ENCODE measurements around the gene RGL3.
"Not testable (repeated sequence)": the region's sequence is repeated elsewhere in the genome, so short reads cannot be mapped to it uniquely, and the experiment has no call there.

The RGL3 gene

DNA sequence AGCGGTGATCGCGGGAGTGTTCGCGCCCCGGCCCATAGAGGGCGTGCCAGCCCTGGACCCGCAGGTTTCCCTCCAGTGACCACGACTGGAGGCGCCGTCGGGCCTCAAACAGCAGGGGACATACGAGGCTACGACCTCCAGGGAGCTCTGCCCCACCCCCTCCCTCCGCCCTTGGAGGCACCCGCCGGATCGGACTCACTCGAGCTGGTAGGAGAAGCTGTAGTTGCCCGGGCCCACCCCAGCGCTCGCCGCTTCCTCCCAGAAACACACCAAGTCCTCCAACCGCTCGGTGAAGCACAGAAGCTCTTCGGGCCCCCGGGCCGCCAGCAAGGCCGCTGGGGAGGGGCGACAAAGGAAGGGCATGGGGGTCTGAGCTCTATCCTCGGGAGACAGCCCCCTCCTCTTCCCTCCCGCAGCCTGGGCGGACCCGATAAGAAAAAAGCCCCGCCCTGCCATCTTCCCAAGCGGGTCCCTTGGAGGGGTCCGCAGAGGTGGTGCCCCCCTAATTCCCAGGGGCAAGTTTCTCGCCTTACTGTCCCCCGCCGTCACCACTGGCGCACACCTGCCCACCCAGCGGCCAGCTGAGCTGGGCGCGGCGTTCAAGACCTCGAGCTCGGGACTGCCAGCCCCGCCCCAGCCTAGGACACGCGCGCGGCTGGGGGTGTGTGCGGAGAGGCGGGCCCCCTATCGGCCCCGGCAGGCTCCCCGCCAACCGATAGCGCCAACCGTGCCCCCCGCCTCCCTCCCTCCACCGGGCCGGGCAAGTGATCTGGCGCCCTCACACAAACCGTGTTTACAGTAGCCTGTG lies 36.0 kb downstream of the RGL3 start:
- peak; percentile 74 for DNase-seq (ENCODE audit: low spot score)

DNA sequence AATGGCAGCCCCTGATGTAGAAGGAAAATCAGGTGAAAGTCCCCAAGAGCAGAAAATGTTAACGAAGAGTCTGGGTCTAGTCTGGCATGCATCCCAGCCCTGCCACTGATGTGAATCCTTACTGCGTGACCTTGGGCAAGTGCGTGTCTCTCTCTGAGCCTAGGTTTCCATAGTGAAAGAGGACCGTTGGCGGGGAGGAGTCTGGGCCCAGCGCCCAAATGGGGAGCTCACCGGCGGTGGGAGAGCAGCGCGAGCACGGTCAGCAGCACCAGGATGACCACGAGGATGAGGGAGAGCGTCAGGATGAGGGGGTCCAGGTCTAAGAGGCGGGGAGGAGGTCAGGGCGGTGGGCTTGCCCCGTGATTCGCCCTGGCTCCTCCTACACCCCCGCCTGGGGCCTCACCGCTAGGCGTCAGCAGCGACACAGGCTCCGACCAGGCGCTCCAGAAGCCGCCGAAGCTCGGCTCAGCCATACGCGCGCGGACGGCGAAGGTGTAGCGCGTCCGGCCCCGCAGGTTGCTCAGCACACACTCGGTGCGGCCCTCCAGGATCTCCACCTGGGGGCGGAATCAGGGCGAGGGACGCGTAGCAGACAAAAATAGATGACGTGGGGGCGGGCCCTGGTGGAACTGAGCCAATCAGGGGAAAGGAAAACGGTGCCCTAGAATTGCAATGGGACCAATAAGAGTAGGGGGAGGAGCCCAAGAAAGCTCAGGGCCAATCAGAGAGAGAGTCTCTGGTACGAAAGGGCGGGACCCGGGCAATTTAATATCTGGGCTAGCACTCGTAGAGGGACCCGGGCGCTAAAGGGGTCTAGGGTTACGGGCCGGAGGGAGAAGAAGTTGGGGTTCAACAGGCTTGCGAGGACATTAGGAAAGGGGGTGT lies 38.2 kb downstream of the RGL3 start:
- peak; percentile 96 for DNase-seq (ENCODE audit: low spot score)

DNA sequence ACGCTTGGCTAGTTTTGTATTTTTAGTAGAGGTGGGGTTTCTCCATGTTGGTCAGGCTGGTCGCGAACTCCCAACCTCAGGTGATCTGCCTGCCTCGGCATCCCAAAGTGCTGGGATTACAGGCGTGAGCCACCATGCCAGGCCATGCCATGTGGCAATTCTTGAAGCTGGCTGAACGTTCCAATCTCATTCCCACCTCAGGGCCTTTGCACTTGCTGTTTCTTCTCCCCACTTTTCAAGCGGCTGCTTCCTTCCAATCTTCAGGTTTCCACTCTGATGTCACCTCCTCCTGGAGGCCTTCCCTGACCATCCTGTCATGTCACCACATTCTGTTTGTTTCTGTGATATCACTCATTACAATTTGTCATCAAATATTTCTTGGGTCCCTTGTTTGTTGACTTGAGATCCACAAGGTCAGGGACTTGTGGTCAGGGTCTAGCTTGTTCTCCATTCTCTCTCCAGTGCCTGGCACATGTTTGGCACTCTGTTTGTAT lies 39.2 kb downstream of the RGL3 start:
- DNase-seq (ENCODE audit: low spot score): no peak

DNA sequence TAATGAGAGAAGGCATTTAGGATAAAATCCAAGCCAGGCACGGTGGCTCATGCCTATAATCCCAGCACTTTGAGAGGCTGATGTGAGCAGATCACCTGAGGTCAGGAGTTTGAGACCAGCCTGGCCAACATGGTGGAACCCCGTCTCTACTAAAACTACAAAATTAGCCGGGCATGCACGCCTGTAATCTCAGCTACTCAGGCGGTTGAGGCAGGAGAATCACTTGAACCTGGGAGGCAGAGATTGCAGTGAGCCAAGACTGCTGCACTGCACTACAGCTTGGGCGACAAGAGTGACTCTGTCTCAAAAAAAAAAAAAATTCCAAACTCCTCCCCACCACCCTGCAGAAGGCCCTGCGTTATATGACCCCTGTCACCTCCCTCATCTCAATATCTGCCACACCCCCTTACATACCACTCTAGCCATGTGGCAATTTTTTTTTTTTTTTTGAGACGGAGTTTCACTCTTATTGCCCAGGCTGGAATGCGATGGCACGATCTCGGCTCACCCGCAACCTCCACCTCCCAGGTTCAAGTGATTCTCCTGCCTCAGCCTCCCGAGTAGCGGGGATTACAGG lies 39.8 kb downstream of the RGL3 start:
- not testable (repeated sequence) for DNase-seq (ENCODE audit: low spot score)

DNA sequence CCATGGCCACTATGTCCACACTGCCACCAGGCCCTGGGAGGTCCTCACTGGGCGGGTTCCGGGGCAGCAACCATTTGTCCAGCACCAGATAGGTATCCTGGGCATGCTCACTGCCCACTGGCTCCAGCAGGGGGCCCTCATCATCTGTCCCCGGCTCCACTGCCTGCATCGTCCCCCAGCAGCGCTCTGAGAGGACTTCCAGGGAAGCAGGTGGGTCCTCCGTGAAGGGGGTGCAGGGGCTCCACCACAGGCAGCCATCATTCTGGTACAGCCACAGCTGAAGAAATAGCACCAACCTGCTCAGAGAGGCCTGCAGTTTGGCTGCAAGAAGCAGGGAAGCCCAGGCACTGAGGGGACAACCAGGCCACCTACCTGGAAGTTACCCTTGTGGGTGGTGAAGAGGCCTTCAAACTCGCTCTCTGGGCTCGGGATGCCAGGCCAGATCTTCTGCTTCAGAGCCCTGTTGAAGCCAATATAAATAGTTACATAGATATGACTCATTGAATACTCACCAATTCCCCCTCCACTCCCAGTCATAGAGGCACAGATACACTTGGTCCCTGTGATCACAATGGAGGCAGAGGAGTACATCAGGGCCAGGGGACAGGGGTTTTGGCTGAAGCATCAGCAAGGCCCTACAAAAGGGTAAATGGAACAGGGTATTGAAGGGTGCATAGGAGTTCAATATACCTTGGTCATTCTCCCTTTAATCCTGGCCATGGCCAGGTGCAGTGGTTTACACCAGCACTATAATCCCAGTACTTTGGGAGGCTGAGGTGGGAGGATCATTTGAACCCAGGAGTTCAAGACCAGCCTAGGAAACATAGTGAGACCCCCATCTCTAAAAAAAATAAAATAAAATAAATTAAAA lies 40.6 kb downstream of the RGL3 start:
- DNase-seq (ENCODE audit: low spot score): peak; percentile 84

DNA sequence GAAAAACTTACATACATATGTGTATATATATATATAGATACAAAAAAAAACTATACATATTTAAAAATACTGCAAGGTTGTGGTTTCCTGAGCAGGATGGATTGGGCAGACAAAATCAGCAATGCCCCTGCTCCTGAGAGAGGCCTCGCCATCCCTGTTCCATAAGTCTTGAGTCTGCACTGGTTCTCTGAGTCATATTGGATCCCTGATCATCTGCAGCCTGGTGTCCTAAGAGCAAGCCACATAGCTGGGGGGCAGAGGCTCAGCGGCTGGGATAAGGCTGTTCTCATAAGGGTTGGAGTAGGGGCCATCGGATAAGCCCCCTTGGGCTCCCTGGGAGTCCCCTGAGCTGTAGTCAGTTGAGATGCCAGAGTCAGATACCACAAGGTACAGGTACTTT lies 41.4 kb downstream of the RGL3 start:
- no peak for DNase-seq (ENCODE audit: low spot score)

DNA sequence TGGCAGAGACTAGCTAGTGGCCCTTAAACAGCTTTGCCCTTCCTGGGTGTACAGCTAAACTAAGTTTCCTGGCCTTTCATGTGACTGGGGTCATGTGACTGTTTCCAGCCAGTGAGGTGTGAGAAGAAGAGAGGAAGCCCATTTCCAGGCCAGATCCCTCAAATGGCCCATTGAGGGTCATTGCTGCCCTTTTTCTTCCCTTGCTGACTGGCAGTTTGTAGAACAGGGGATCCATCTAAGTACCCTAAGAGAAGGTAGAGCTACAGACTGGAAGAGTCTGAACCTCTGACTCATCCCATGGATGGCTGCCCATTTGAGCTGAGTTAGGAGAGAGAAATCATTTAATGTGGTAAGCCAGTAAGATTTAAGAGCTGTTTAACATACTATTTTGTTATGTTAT lies 41.9 kb downstream of the RGL3 start:
- DNase-seq (ENCODE audit: low spot score): no peak

DNA sequence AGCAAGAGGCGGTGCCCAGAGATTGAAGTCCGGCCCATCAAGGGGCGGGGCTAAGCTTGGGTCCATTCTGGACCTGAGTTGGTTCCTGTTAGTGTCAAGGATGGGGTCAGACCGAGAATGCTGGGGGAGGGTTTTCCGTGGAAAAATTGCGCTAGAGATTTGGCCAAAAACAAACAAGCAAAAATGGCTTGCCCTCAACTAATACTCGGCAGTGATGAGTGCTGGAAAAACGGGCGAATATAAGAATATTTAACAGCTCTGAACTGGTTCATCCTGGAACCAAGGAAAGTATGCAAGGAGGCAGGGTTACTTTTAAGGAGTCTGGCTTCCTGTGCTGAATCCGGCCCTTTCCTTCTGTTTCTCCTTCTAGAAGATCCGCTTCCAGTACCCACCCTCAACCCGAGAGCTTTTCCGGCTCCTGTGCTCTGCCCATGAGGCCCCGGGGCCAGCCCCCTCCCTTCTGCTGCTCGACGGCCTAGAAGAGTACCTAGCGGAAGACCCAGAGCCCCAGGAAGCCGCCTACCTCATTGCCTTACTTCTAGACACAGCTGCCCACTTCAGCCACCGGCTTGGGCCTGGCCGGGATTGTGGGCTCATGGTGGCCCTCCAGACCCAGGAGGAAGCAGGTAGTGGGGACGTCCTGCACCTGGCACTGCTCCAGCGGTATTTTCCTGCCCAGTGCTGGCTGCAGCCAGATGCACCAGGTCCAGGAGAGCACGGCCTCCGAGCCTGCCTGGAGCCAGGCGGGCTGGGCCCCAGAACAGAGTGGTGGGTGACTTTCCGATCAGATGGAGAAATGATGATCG lies 43.8 kb downstream of the RGL3 start:
- DNase-seq (ENCODE audit: low spot score): peak; percentile 64

DNA sequence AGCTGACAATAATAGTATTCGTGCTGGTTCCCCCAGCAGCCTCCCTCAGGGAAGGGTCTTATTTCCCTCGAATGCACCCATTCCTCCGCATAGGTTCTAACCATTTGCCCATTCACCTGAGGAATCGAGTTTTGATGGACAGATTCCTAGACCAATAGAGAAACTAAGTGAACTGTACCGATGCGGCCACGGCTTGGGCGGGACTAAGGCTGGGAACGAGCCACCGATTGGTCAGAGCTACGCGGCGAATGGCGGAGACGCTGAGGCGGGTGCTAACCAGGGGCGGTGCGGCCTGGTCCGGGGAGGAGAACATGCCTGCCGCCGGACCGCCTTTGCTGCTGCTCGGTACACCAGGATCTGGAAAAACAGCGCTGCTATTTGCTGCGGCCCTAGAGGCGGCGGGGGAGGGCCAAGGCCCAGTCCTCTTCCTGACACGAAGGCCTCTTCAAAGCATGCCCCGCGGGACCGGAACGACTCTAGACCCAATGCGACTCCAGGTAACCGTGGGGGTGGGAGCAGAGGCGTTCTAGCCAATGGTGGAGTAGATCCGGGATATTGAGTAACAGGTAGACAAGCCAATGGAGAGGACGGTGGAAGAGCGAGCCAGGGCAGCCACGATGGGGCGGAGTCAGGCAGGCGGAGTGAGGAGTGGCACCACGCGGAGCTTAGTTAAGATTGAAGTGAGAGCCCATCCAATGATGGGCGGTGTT lies 44.5 kb downstream of the RGL3 start, which contains the start of gene SWSAP1:
SWSAP1 (plus strand) TSS at position 234 of the 710 bp plus-strand sequence; CDS start at position 249, 15 bp downstream.
- peak; percentile 98 for DNase-seq (ENCODE audit: low spot score)

DNA sequence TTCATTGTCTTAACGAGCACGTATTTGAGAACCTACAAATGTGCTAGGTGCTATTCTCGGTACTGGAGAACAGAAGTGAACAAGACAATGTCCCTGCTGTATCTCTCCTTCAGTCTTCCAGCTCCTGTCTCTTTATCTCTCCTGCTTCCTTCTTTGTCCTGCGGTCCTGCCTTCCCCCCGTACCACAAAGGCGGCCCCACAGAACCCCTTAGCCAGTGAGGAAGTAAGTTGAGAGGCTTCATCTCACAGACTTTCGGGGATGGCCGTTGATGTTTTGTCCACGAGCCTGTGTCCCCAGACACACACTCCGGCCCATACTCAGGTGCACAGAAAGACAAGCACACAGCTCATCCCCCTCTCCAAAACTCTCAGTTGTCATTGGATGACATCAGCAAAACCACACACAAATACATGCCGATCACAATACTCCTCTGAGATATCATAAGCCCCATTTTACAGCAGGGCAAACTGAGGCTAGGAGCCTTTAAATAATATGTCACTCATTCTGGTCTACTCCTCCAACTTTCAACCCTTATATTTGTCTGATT lies 45.2 kb downstream of the RGL3 start:
- no peak for DNase-seq (ENCODE audit: low spot score)

DNA sequence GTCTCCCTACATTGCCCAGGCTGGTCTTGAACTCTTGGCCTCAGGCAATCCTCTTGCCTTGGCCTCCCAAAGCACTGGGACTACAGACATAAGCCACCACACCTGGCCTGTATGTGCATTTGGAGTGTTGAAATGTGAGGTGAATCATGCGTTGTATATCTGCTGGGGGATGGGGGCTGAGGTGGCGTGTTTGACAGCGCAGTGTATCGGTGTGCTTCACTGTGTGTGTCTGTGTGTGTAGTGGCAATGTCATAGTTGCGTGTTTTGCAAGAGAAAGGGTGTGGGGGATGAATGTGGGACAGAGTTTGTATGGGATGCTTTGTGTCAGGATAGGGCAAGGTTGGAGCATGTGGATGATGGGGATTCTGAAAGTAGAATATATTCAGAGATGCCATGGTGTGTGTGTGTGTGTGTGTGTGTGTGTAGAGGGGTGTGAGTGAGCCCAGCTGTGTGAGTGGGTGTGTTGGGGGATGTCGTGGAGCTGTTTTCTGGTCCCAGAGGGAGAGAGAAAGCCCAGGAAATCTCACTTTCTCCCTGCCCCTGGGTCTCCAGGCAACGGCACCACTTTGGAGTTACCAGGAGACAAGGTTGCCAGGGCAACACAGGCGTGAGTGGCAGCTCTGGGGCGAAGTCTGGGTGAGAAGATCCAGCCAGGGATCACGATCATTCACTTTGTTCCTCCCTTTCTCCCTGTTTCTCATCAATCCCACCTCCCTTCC lies 45.8 kb downstream of the RGL3 start:
- DNase-seq (ENCODE audit: low spot score): peak; percentile 82

DNA sequence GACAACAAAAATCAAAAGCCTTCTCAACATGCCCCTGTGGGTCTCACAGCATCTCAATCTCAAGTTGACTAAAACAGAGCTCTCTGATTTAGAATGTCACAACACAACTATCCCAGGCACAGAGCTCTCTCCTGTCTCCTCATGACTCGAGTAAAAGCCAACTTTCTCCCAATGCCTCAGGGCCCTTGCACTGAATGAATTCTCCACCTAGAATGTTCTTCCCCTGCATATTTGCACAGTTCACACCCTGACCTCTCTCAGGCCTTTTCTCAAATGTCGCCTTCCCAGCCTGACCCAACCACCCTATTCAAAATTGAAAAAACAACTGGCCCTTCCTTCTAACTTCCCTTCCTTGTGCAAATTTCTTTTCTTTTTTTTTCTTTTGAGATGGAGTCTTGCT lies 48.4 kb downstream of the RGL3 start:
- DNase-seq (ENCODE audit: low spot score): no peak

DNA sequence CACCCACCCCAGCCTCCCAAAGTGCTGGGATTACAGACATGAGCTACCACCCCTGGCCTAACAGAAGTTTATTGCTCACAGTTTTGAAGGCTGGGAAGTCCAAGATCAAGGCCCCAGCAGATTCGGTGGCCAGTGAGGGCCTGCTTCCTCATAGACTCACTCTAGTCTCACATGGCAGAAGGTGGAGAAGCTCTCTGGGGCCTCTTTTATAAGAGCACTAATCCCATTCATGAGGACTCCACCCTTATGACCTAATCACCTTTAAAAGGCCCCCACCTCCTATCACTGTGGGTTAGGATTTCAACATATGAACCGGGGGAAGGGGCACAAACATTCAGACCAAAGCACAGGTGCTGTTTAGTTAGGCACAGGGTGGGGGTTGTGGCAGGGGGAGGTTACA lies 51.6 kb downstream of the RGL3 start:
- DNase-seq (ENCODE audit: low spot score): no peak

DNA sequence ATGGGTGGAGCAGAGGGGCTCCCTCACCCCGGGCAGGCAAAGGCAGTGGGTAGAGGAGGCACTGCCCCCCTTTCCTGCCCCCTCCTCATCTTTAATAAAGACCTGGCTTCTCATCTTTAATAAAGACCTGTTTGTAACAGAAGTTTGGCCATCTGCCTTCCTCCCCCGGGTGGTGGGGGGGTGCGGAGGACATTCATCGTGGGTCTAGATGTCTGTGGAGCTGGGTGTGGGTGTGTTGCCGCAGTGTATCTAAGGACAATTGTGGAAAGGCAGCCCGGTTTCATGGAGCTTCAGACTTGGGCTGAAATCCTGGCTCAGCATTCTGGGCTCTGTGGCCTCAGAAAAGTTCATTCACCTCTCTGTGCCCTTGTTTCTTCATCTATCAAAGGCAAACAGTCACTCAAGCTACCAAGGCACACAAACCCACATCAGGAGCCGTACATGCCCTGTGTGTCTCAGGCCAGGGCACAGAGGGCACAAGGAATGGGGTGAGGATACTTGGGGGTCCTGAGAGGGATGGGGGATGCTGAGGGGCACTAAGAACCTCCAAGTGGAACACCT lies 53.5 kb downstream of the RGL3 start:
- no peak for DNase-seq (ENCODE audit: low spot score)

DNA sequence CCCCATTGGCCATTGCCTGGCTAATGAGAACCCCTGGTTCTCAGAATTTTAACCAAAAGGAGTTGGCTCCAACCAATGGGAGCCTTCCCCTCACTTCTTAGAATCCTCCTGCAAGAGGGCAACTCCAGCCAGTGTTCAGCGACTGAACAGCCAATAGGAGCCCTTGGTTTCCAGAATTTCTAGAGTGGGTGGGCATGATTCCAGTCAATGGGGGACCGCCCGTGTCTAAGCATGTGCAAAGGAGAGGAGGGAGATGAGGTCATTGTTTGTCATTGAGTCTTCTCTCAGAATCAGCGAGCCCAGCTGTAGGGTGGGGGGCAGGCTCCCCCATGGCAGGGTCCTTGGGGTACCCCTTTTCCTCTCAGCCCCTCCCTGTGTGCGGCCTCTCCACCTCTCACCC lies 54.2 kb downstream of the RGL3 start:
- no peak for DNase-seq (ENCODE audit: low spot score)

DNA sequence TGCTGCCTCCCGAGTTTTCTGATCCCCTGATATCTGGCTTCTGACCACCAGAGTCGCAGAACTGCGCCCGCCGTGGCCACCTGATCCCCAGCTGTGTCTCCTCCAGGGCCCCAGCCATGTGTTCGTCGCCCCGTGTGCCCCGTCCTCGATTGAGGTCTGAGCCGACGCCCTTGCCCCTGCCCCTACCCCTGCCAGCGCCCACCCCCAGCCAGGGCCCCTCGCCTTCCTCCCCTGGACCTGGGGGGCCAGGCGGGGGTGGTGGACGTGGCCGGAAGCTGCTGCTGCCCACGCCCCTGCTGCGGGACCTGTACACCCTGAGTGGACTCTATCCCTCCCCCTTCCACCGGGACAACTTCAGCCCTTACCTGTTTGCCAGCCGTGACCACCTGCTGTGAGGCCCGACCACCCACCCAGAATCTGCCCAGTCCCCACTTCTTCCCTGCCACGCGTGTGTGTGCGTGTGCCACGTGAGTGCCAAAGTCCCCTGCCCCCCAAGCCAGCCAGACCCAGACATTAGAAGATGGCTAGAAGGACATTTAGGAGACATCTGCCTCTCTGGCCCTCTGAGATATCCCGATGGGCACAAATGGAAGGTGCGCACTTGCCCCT lies 54.7 kb downstream of the RGL3 start:
- DNase-seq (ENCODE audit: low spot score): no peak

DNA sequence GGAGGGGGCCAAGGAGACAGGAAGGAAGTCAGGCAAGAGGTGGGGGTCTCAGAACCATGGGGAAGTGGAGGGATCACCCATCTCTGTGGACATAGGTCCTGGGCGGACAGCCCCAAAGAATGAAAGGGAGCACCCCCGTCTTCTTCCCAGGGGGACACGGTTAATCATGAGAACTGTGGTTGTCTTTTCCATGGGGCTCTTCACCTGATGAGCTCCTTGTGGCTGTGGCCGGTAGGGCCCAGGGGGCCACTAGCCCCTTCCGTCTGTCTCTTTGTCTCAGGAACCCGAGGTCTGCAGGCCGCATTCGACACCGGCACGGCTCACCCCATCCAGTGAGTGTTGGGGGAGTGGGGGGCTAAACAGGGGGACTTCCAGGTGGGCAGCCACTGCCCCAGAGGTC lies 55.2 kb downstream of the RGL3 start:
- DNase-seq (ENCODE audit: low spot score): no peak
